ENCODE results near the gene DGKZ.
A peak's percentile ranks its signal among the peaks of the same experiment; 100 is the strongest.

Gene DGKZ

GRCh38 chr11:46347637-46348311 is 511 bp downstream of the DGKZ start:
- no peak for DNase-seq (ENCODE audit: low read depth in 1 of 2, low spot score in 1 of 2)
- Histone ChIP-seq H3K4me3 (replicated peaks; ENCODE audit: insufficient read depth, low read length) (peak overlapping the region; percentile 77), H3K27ac (replicated peaks) (peak overlapping the region; percentile 55), H3K27me3 (ENCODE audit: insufficient read depth, poor library complexity, severe bottlenecking) (no peaks in the 10 kb centered on the region)
- no peak for TF ChIP-seq POLR2AphosphoS5 (IDR thresholded peaks at IDR 0.05; ENCODE audit: low read depth)
- TF ChIP-seq CTCF (IDR thresholded peaks at IDR 0.05; ENCODE audit: insufficient read depth, low read length): no peak
- no peak for TF ChIP-seq REST (IDR thresholded peaks at IDR 0.05; ENCODE audit: insufficient replicate concordance, low read depth)
- no peak for TF ChIP-seq GABPA (IDR thresholded peaks at IDR 0.05; ENCODE audit: low read depth)
- TF ChIP-seq SPI1 (IDR thresholded peaks at IDR 0.05; ENCODE audit: borderline replicate concordance, low read depth): no peak

- Histone ChIP-seq H3K4me3 (replicated peaks; ENCODE audit: insufficient read depth, low read length) (peak overlapping the region; percentile 77), H3K27me3 (ENCODE audit: insufficient read depth, poor library complexity, severe bottlenecking) (no peaks in the 10 kb centered on the region), H3K27ac (replicated peaks) (peak overlapping the region; percentile 55)
- peak in 1 of 2 experiments; percentile 59 for DNase-seq (ENCODE audit: low read depth in 1 of 2, low spot score in 1 of 2)
- TF ChIP-seq REST (IDR thresholded peaks at IDR 0.05; ENCODE audit: insufficient replicate concordance, low read depth) (no peak), POLR2AphosphoS5 (IDR thresholded peaks at IDR 0.05; ENCODE audit: low read depth) (no peak), GABPA (IDR thresholded peaks at IDR 0.05; ENCODE audit: low read depth) (no peak), SPI1 (IDR thresholded peaks at IDR 0.05; ENCODE audit: borderline replicate concordance, low read depth) (no peak), CTCF (IDR thresholded peaks at IDR 0.05; ENCODE audit: insufficient read depth, low read length) (no peak)
Observed at GRCh38 chr11:46348566-46349401, 1.5 kb downstream of the DGKZ start.

- no peak for TF ChIP-seq SPI1 (IDR thresholded peaks at IDR 0.05; ENCODE audit: borderline replicate concordance, low read depth)
- TF ChIP-seq POLR2AphosphoS5 (IDR thresholded peaks at IDR 0.05; ENCODE audit: low read depth): no peak
- TF ChIP-seq REST (IDR thresholded peaks at IDR 0.05; ENCODE audit: insufficient replicate concordance, low read depth): no peak
- no peak for TF ChIP-seq CTCF (IDR thresholded peaks at IDR 0.05; ENCODE audit: insufficient read depth, low read length)
- TF ChIP-seq GABPA (IDR thresholded peaks at IDR 0.05; ENCODE audit: low read depth): no peak
- H3K27ac ChIP-seq (replicated peaks): no peak overlapping the region
- H3K27me3 ChIP-seq (ENCODE audit: insufficient read depth, poor library complexity, severe bottlenecking): no peaks in the 10 kb centered on the region
- DNase-seq (ENCODE audit: low read depth in 1 of 2, low spot score in 1 of 2): no peak
- no peak overlapping the region for H3K4me3 ChIP-seq (replicated peaks; ENCODE audit: insufficient read depth, low read length)
Observed at GRCh38 chr11:46350695-46351094, 3.4 kb downstream of the DGKZ start.

Data from HL-60 (cell line).